HL-60 (cell line): ENCODE results near the gene COPZ1.
A peak's percentile ranks its signal among the peaks of the same experiment; 100 is the strongest.

Experiments
- DNase-seq, 2 experiments: peaks; one replicate each; pipeline ENCODE4 v3.0.0-alpha.2; 2010 to 2020; ENCODE audit warnings: low read depth in 1 of 2, low spot score in 1 of 2
- H3K27ac ChIP-seq: fragments of 250-450 bp; sonication (Bioruptor Pico); replicated peaks from 2 replicates; pipeline ENCODE4 v1.5.1; 2020; ENCODE audit warnings: mild to moderate bottlenecking, moderate library complexity
- H3K27me3 ChIP-seq: fragments of 250-450 bp; sonication (Bioruptor Pico); 2 replicates; pipeline ENCODE4 v1.5.1; 2021; ENCODE audit warnings: mild to moderate bottlenecking, moderate library complexity; ENCODE audit not compliant: insufficient read depth, poor library complexity, severe bottlenecking
- H3K4me3 ChIP-seq: replicated peaks from 2 replicates; pipeline ENCODE4 v1.5.1; 2011; ENCODE audit warnings: mild to moderate bottlenecking, control low read depth, low read length; ENCODE audit not compliant: insufficient read depth
- GABPA ChIP-seq: IDR thresholded peaks from 2 replicates; pipeline ENCODE4 v1.6.1; 2012; ENCODE audit warnings: low read depth
- POLR2AphosphoS5 ChIP-seq: IDR thresholded peaks from 2 replicates; pipeline ENCODE4 v1.6.1; 2012; ENCODE audit warnings: low read depth
- SPI1 ChIP-seq: IDR thresholded peaks from 2 replicates; pipeline ENCODE4 v1.6.1; 2012; ENCODE audit warnings: low read depth, mild to moderate bottlenecking, borderline replicate concordance
- long read RNA-seq: library from polyadenylated mRNA; unstranded; transcript quantifications from one replicate; pipeline ENCODE4 v2.0.0, GENCODE V29; 2020
- TF ChIP-seq, protein P1 (sequence below): IDR thresholded peaks from one replicate; pipeline ENCODE4 v1.5.1; 2011; ENCODE audit warnings: low read length, control low read depth, inconsistent platforms; ENCODE audit not compliant: insufficient read depth
- TF ChIP-seq, protein P2 (sequence below): IDR thresholded peaks from 2 replicates; pipeline ENCODE4 v1.6.1; 2012; ENCODE audit warnings: low read depth; ENCODE audit not compliant: insufficient replicate concordance

Gene COPZ1, protein sequence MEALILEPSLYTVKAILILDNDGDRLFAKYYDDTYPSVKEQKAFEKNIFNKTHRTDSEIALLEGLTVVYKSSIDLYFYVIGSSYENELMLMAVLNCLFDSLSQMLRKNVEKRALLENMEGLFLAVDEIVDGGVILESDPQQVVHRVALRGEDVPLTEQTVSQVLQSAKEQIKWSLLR
- long read RNA-seq, transcript COPZ1-209 (8 exons, 1,026 nt), result minor isoform, 16 of 697 reads
- long read RNA-seq, transcript COPZ1-202 (8 exons, 880 nt), result minor isoform, 19 of 697 reads
- long read RNA-seq, transcript COPZ1-201 (9 exons, 1,897 nt), result major isoform, 620 of 697 reads
- long read RNA-seq, partial matches to known transcripts, result 19 of 697 reads
- long read RNA-seq, other reads (novel, unspliced or antisense), result 18 of 697 reads

DNA sequence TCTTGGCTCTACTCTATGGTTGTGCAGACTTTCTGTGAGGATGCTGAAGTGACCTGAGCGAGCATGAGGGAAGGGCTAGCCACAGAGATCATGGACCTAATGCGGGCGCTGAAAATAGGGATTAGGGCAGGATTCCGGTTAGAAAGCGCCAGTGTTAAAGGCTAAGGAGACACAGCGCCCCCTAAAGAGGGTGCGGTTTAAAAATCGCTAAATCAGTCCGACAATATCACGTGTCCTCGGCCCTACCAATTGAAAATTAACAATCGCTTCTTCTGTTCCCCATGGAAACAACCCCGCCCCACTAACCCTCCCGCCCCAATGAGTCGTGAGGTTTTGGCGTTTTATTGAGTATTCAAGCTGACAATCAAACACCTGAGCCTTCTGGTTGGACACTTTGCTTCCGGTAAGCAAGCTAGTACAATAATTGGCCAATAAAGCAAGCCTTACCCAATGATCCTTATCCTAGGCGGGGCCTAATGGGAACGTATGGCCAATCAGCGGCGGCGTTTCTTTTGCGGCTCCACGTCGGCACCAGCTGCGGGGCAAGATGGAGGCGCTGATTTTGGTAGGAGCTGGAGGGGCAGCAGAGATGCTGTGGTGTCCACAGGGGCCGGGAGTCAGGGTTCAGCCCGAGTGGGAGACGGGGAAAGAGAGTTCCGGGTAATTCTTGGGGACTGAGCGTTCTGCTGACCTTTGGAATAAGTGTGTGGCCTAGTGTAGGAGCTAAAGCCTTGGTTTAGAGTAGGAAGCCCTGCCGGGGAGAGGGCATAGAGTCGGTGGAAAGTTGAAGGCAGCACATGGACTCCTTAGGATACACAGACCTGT is at the start of gene COPZ1:
COPZ1 (plus strand) TSS at position 515 of the 825 bp plus-strand sequence; CDS start at position 548, 33 bp downstream.
- H3K27me3 ChIP-seq, result no peaks in the 10 kb centered on the region
- peak within 1 kb of the TSS; percentile 83 for H3K27ac ChIP-seq
- H3K4me3 ChIP-seq, result peak within 1 kb of the TSS; percentile 67
- DNase-seq, result peak; percentile 99 to 100
- TF ChIP-seq SPI1 (no peak), GABPA (no peak), POLR2AphosphoS5 (peak; percentile 79; the same call in 1 of the 2 replicates)
- TF ChIP-seq, protein P1, sequence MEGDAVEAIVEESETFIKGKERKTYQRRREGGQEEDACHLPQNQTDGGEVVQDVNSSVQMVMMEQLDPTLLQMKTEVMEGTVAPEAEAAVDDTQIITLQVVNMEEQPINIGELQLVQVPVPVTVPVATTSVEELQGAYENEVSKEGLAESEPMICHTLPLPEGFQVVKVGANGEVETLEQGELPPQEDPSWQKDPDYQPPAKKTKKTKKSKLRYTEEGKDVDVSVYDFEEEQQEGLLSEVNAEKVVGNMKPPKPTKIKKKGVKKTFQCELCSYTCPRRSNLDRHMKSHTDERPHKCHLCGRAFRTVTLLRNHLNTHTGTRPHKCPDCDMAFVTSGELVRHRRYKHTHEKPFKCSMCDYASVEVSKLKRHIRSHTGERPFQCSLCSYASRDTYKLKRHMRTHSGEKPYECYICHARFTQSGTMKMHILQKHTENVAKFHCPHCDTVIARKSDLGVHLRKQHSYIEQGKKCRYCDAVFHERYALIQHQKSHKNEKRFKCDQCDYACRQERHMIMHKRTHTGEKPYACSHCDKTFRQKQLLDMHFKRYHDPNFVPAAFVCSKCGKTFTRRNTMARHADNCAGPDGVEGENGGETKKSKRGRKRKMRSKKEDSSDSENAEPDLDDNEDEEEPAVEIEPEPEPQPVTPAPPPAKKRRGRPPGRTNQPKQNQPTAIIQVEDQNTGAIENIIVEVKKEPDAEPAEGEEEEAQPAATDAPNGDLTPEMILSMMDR, result peak; percentile 85
- TF ChIP-seq, protein P2, sequence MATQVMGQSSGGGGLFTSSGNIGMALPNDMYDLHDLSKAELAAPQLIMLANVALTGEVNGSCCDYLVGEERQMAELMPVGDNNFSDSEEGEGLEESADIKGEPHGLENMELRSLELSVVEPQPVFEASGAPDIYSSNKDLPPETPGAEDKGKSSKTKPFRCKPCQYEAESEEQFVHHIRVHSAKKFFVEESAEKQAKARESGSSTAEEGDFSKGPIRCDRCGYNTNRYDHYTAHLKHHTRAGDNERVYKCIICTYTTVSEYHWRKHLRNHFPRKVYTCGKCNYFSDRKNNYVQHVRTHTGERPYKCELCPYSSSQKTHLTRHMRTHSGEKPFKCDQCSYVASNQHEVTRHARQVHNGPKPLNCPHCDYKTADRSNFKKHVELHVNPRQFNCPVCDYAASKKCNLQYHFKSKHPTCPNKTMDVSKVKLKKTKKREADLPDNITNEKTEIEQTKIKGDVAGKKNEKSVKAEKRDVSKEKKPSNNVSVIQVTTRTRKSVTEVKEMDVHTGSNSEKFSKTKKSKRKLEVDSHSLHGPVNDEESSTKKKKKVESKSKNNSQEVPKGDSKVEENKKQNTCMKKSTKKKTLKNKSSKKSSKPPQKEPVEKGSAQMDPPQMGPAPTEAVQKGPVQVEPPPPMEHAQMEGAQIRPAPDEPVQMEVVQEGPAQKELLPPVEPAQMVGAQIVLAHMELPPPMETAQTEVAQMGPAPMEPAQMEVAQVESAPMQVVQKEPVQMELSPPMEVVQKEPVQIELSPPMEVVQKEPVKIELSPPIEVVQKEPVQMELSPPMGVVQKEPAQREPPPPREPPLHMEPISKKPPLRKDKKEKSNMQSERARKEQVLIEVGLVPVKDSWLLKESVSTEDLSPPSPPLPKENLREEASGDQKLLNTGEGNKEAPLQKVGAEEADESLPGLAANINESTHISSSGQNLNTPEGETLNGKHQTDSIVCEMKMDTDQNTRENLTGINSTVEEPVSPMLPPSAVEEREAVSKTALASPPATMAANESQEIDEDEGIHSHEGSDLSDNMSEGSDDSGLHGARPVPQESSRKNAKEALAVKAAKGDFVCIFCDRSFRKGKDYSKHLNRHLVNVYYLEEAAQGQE, result peak; percentile 61

DNA sequence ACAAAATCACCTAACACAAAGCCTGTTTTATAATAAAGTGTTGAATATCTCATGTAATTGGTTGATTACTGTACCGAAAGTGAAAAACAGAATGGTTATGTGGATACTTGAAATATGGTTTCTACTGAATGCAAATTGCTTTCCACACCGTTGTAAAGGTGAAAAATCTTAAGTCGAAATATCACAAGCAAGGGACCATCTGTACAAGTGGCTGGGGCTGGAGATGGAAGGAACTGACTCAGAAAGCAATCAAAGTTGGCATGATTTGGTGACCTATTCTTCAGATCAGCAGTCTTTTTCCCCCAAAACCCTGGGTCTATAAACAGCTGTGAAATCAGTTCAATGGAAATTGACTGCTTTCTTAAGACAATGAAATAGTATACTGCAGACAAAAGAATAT is 48.6 kb upstream of the COPZ1 start:
- TF ChIP-seq SPI1, result no peak

DNA sequence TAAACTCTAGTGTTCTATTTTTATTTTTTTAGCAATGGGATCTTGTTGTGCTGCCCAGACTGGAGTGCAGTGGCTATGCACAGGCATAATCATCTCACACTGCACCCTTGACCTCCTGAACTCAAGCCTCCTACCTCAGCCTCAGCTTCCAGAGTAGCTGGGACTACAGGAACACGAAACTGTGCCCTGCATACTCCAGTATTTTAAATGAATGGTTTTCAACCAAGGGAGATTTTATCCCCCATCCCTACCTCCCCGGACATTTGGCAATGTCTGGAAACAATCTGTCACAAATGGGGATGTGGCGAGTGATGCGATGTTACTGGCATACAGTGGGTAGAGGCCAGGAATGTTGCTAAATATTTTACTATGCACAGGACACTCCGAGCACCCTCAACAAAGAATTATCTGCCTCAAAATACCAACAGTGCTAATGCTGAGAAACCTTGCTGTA is 47.1 kb upstream of the COPZ1 start:
- Histone ChIP-seq H3K27ac (peak overlapping the region; percentile 99), H3K4me3 (peak overlapping the region; percentile 74), H3K27me3 (no peaks in the 10 kb centered on the region)
- DNase-seq, result peak in 1 of 2 experiments; percentile 72
- TF ChIP-seq GABPA (no peak), SPI1 (peak; percentile 62; the same call in 1 of the 2 replicates), POLR2AphosphoS5 (peak; percentile 77)

More for the DNA sequence above, 48.6 kb upstream of the COPZ1 start:
- Histone ChIP-seq H3K4me3 (no peak overlapping the region), H3K27ac (no peak overlapping the region), H3K27me3 (no peaks in the 10 kb centered on the region)
- no peak for DNase-seq

DNA sequence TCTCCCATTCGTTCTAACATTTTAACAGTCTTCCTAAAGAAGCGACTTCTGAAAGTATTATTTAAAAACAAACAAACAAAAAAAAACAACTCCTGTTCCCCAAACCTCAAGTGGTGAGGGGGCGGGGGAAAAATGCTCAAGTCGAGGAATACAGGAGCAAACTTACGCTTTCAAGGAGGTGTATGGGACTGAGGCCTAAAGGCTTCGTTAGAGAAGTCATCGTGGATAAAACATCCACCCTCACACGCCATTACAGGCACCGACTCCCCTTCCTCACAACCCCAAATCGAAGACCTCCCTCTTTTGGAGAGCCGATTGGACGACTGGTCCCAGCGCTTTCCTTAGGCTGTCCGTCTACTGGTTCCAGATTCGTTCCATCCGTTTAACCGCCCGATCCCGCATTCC is 45.7 kb upstream of the COPZ1 start:
- H3K27me3 ChIP-seq, result no peaks in the 10 kb centered on the region
- no peak for TF ChIP-seq SPI1
- TF ChIP-seq, protein P1, result no peak
- TF ChIP-seq POLR2AphosphoS5, result no peak
- TF ChIP-seq GABPA, result no peak
- TF ChIP-seq, protein P2, result no peak
- H3K4me3 ChIP-seq, result peak overlapping the region; percentile 74
- no peak for DNase-seq
- H3K27ac ChIP-seq, result peak overlapping the region; percentile 99
